NK-92 (cell line): ENCODE results near the gene PRM2.
"Not testable (repeated sequence)": the region's sequence is repeated elsewhere in the genome, so short reads cannot be mapped to it uniquely, and the experiment has no call there.

Experiments used
- DNase-seq: peaks from one replicate; lab custom pipeline; 2025; ENCODE audit not compliant: unreplicated experiment; lab: John Stamatoyannopoulos, UW

PRM2 gene

DNA sequence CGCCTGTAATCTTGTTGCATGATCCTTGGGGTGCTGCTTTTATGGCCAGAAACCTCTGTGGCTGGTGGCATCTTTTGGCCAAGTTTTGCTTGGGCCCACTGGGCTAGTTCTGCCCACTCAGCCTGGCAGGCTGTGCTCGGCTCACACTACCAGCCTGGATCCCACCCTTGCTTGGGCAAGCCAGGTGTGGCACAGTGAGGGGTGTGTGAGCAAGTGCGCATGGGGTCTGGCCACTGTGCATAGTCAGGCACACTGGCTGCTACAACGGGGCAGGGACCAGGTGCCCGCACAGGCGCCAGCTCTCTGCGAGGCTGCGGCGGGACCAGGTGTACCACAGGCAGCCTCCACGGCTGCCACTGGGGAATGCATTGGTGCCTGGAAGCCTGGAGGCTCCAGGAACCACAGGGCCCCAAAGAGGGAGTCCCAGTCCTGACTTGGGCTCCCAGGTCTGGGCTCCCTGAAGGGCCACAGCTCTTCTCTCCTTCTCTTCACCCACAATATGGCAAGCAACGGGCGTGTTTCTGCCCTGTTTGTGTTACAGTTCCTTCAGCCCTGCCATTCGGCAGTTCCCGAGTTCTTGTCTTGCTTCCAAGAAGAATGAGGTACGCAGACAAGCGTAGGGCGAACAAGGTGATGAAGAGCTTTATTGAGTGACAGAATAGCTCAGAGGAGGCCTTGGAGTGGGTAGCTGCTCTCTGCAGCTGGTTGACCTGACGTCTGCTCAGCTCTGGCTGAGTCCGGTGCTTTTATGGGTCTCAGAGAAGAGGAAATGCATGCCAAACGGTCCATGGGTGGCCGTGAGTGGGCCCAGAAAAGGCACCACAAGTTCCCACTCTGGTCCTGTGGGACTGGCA lies 31.6 kb upstream of the PRM2 start:
- no peak for DNase-seq

GRCh38 chr16:11306997-11307638 lies 30.8 kb upstream of the PRM2 start:
- DNase-seq = no peak

- DNase-seq = no peak
Measured at GRCh38 chr16:11306381-11306780, 30.1 kb upstream of the PRM2 start.

DNA sequence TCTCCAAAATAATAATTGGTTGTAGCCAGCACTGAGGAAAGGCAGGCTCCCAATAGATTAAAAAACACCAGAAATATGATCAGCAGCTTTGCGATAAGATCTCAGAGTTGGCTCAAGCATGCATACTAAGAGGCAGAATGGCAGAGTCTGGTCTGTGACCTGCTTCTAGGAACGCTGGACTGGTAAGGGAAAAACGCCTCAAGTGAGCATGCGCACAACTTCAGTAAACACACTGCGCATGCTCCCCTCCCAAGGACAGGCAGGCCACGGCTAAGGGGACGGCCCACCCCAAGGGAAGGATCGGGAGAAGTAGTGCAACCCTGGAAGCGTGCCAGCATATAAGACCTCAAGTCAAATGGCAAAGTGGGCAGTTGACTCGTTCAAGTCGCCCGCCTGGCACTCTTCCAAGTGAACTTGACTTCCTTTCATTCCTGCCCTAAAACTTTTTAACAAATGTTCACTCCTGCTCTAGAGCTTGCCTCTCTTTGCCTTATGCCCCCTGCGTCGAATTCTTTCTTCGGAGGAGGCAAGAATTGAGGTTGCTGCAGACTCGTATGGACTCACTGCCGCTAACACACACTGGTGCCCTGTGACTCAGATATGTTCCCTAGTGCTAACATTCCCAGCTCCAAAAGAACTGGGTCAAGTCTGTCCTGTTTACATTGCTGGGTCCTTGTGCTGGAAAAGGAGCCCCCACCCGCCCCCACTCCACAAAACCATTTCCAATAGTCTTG lies 27.3 kb upstream of the PRM2 start:
- DNase-seq = no peak

- DNase-seq = no peak
Measured at GRCh38 chr16:11302977-11303376, 26.7 kb upstream of the PRM2 start.

DNA sequence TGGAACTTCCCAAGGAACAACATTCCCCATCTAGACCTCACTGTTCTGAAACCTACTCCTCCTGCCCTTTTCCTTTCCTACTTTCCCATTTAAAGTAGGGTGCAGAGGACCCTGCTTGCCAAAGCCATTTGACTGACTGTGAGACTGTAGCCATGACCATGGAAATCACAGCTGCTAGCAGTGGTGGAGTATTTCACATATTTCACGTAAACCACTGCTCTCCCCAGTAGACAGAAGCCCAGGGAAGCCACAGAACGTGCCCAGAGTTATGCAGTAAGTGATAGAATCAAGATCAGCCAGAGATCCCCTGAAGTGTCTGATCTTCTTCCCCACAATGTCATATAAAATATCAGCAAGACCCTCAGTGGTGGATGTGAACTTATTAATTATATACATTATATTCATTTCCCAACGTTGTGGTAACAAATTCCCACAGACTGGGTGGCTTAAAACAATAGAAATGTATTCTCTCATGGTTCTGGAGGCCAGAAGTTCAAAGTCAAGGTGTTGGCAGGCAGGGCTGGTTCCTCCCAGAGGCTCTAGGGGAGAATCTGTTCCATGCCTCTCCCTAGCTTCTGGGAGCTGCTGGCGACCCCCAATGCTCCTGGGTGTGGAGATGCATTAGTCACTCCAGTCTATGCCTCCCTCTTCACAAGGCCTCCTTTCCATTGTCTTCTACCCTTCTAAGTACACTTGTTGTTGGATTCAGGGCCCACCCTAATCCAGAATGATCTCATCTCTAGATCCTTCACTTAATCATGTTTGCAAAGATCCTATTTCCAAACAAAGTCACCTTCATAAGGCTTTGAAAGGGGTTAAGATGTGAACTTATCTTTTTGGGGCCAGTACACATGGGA lies 25.6 kb upstream of the PRM2 start:
- DNase-seq = no peak

GRCh38 chr16:11300560-11300892 lies 24.2 kb upstream of the PRM2 start:
- no peak for DNase-seq

DNA sequence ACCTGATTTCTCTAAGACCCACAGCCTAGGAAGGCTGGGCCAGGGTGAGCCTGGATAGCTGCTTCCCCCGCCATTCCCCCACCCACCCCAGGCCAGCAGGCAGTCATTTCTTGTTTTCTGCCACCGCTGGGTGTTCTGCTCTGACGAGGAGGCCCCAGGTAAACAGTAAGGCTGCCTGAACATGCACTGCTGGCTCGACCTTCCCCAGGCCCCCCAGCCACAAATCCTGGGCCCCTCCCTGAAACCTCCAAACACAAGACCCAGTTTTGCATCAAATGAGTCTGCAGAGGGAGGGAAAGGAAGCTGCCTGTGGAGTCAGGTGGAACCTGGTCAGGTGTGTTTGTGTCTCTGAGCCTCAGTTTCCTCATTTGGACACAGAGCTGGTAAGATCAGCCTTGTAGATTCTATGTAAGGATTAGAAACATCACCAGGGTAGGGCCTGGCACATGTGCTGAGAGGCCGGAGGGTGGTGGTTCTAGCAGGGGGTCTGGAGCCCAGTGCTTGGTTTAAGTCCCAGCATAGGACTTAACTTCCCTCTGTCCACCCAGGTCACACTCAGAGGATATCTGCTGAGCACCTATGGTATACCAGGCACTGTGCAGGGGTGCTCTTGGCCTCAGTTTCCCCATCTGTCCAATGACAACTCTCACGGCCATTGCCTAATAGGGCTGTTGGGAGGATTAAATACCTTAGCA lies 23.7 kb upstream of the PRM2 start:
- DNase-seq = no peak

DNA sequence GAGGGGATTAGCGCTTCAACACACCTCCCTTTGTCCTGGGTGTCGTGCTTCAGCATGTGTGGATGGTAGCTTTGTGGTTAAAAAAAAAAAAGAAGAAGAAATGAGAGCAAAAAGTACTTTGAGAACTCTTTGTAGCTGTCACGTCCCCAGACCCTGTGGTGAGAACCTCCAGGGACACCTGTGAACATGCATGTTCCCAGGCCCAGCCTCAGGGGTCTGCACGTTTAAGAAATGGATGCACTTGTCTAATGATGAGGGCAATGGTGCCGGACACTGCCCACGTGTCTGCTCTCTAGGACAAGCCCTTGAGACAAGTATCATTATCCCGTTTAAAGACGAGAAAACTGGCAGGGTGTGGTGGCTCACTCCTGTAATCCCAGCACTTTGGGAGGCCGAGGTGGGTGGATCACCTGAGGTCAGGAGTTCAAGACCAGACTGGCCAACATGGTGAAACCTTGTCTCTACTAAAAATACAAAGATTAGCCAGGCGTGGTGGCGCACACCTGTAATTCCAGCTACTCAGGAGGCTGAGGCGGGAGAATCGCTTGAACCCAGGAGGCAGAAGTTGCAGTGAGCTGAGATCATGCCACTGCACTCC lies 22.8 kb upstream of the PRM2 start:
- DNase-seq = not testable (repeated sequence)

DNA sequence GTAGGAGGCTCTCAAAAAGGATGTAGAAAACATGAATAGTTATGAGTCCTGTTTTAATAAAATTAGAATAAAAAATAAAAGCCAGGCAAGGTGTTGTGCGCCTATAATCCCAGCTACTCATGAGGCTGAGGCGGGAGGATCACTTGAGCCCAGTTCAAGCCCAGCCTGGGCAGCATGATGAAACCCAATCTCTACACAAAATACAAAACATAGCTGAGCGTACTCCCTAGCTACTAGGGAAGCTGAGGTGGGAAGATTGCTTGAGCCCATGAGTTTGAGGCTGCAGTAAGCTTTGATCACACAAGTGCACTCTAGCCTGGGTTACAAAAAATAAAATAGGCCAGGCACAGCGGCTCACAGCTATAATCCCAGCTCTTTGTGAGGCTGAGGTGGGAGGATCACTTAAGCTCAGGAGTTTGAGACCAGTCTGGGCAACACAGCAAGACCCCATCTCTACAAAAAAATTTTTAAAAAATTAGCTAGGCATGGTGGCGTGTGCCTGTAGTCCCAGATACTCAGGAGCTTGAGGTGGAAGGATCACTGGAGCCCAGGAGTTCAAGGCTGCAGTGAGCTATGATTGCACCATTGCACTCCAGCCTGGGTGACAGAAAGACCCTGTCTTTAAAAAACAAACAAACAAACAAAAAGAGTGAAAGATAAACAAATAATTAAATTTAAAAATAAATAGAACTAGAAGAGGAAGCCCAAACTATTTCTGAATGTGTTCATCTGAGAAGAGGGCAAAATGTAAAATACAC lies 22.0 kb upstream of the PRM2 start:
- DNase-seq = no peak

DNA sequence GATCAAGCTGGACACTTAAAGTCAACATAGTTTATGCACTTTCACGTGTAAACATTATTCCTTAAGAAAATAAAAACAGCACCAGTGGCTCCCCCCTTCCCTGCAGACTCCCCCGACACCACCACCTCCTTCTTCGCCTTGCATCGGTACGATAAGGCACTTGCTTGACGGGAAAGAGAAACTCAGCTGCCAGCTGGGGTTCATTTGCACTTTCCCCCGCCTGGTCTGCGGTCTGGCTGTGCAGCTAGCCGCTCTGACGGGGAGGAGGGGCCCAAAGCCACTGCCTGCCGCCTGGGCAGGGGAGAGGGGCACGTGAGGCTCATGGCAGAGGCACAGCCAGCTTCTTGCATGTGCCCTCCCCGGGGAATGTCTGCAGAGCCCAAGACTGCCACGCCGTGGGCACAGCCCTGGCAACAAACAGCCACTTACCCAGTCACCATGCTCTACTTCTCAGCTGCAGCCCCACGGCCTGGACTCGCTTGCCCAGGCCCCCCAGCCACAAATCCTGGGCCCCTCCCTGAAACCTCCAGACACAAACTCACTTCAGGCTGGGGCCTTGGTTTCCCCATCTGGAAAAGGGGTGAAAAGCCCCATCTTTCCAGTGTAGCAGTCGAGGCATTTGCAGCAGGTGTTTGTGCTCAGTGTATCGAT lies 21.3 kb upstream of the PRM2 start:
- no peak for DNase-seq

- DNase-seq = no peak
Measured at GRCh38 chr16:11296706-11297491, 20.6 kb upstream of the PRM2 start.

GRCh38 chr16:11296351-11296705 lies 20.0 kb upstream of the PRM2 start:
- no peak for DNase-seq

DNA sequence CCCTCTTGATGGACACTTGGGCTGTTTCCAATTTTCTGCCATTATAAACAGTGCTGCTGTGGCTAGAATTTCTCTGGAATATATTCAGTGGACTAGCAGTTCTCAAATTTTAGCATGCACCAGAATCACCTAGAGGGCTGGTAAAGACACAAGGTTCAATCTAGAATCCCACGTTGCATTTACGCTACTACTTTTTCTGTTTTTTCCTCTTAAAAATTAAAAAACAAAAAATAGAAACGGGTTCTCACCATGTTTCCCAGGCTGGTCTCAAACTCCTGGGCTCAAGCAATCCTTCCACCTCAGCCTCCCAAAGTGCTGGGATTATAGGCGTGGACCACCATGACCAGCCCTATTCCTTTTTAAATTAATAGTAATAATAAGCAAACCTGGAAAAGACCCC lies 19.4 kb upstream of the PRM2 start:
- no peak for DNase-seq

- DNase-seq = no peak
Measured at GRCh38 chr16:11292076-11292748, 15.9 kb upstream of the PRM2 start.

DNA sequence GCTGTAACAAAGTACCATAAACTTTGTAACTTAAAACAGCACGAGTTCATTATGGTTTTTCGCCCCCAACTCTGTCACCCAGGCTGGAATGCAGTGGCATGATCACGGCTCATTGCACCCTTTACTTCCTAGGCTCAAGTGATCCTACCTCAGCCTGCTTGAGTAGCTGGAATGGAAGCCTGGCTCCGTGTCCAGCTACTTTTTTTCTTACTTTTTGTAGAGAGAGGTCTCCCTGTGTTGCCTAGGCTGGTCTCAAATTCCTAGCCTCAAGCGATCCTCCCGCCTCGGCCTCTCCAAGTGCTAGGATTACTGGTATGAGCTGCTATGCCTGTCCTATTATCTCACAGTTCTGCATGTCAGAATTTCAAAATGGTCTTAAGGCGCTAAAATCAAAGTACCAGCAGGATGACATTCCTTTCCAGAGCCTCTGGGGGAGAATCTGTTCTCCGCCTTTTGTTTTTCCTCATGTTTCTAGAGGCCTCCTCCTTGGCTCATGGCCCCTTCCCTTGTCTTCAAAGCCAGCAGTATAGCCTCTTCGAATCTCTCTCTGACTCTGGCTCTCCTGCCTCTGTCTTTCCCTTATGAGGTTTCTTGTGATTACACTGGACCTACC lies 14.9 kb upstream of the PRM2 start:
- DNase-seq = no peak
